Measurements from ENCODE around the gene CYP2U1. TPM values are rescaled to one million over a fixed set of nuclear protein-coding genes. Genes with fewer than 3 reads are reported as not detected.
"Not testable (repeated sequence)": the region's sequence is repeated elsewhere in the genome, so short reads cannot be mapped to it uniquely, and the experiment has no call there.

Gene CYP2U1
- total RNA-seq, 1 experiment from 2014 or later: 0.82 TPM

- H3K27me3 ChIP-seq (replicated peaks; ENCODE audit: insufficient read depth, low read depth, low read length, poor library complexity): no peaks in the 10 kb centered on the region
- no peaks in the 10 kb centered on the region for H3K36me3 ChIP-seq (ENCODE audit: insufficient read depth, low read length, poor library complexity, severe bottlenecking)
- POLR2A ChIA-PET (ENCODE audit: low non-redundant PET): no interaction called here
- CTCF ChIA-PET: no interaction called here
- DNase-seq (ENCODE audit: low spot score): no peak
- H3K9me3 ChIP-seq (ENCODE audit: low read depth, low read length, poor library complexity, severe bottlenecking): peaks cover 16% of the 10 kb centered on the region
- intact Hi-C loops (cut with micrococcal nuclease; ENCODE audit: unreplicated experiment): no loop called here
- H3K4me3 ChIP-seq (ENCODE audit: low read depth, low read length, poor library complexity, severe bottlenecking): no peak overlapping the region
- H3K4me1 ChIP-seq (ENCODE audit: insufficient read depth, low read length, poor library complexity, severe bottlenecking): no peaks in the 10 kb centered on the region
- TF ChIP-seq CTCF (conservative IDR thresholded peaks at IDR 0.05; ENCODE audit: low read depth, low read length): no peak
- TF ChIP-seq EZH2 (IDR thresholded peaks at IDR 0.05; ENCODE audit: borderline replicate concordance, low read depth, low read length, poor library complexity, severe bottlenecking): no peak
- H3K27ac ChIP-seq (ENCODE audit: low read depth, low read length, poor library complexity, severe bottlenecking): no peak overlapping the region
- BruUV-seq (replicated peaks): no TSS peak
These were observed 13.8 kb upstream of the CYP2U1 start for GRCh38 chr4:107917500-107917899.

GRCh38 chr4:107922486-107923473 lies 8.6 kb upstream of the CYP2U1 start:
- CTCF ChIA-PET: no interaction called here
- intact Hi-C loops (cut with micrococcal nuclease; ENCODE audit: unreplicated experiment): no loop called here
- POLR2A ChIA-PET (ENCODE audit: low non-redundant PET): no interaction called here

GRCh38 chr4:107925713-107926112 lies 5.6 kb upstream of the CYP2U1 start:
- BruUV-seq (replicated peaks); H3K36me3 ChIP-seq (ENCODE audit: insufficient read depth, low read length, poor library complexity, severe bottlenecking); DNase-seq (ENCODE audit: low spot score); CTCF ChIA-PET; H3K4me3 ChIP-seq (ENCODE audit: low read depth, low read length, poor library complexity, severe bottlenecking); H3K27me3 ChIP-seq (replicated peaks; ENCODE audit: insufficient read depth, low read depth, low read length, poor library complexity); POLR2A ChIA-PET (ENCODE audit: low non-redundant PET); H3K4me1 ChIP-seq (ENCODE audit: insufficient read depth, low read length, poor library complexity, severe bottlenecking); H3K27ac ChIP-seq (ENCODE audit: low read depth, low read length, poor library complexity, severe bottlenecking); intact Hi-C loops (cut with micrococcal nuclease; ENCODE audit: unreplicated experiment); H3K9me3 ChIP-seq (ENCODE audit: low read depth, low read length, poor library complexity, severe bottlenecking): not testable (repeated sequence)

More at GRCh38 chr4:107922486-107923473, 8.6 kb upstream of the CYP2U1 start:
- BruUV-seq (replicated peaks): no TSS peak
- no peak overlapping the region for H3K4me3 ChIP-seq (ENCODE audit: low read depth, low read length, poor library complexity, severe bottlenecking)
- H3K9me3 ChIP-seq (ENCODE audit: low read depth, low read length, poor library complexity, severe bottlenecking): peaks cover 16% of the 10 kb centered on the region
- no peak for DNase-seq (ENCODE audit: low spot score)
- no peak for TF ChIP-seq CTCF (conservative IDR thresholded peaks at IDR 0.05; ENCODE audit: low read depth, low read length)
- TF ChIP-seq EZH2 (IDR thresholded peaks at IDR 0.05; ENCODE audit: borderline replicate concordance, low read depth, low read length, poor library complexity, severe bottlenecking): no peak
- no peaks in the 10 kb centered on the region for H3K4me1 ChIP-seq (ENCODE audit: insufficient read depth, low read length, poor library complexity, severe bottlenecking)
- H3K27me3 ChIP-seq (replicated peaks; ENCODE audit: insufficient read depth, low read depth, low read length, poor library complexity): no peaks in the 10 kb centered on the region
- no peak overlapping the region for H3K27ac ChIP-seq (ENCODE audit: low read depth, low read length, poor library complexity, severe bottlenecking)
- H3K36me3 ChIP-seq (ENCODE audit: insufficient read depth, low read length, poor library complexity, severe bottlenecking): no peaks in the 10 kb centered on the region

- BruUV-seq (replicated peaks); H3K9me3 ChIP-seq (ENCODE audit: low read depth, low read length, poor library complexity, severe bottlenecking); H3K36me3 ChIP-seq (ENCODE audit: insufficient read depth, low read length, poor library complexity, severe bottlenecking); H3K4me3 ChIP-seq (ENCODE audit: low read depth, low read length, poor library complexity, severe bottlenecking); CTCF ChIA-PET; H3K27ac ChIP-seq (ENCODE audit: low read depth, low read length, poor library complexity, severe bottlenecking); DNase-seq (ENCODE audit: low spot score); intact Hi-C loops (cut with micrococcal nuclease; ENCODE audit: unreplicated experiment); POLR2A ChIA-PET (ENCODE audit: low non-redundant PET); H3K4me1 ChIP-seq (ENCODE audit: insufficient read depth, low read length, poor library complexity, severe bottlenecking); H3K27me3 ChIP-seq (replicated peaks; ENCODE audit: insufficient read depth, low read depth, low read length, poor library complexity): not testable (repeated sequence)
These were observed 4.5 kb upstream of the CYP2U1 start for GRCh38 chr4:107926875-107927274.

Data from A673 (cell line).